Kidney (tissue), 14 donors: ENCODE measurements around the gene OSBPL2. TPM values are rescaled to one million over a fixed set of nuclear protein-coding genes. Genes with fewer than 3 reads are reported as not detected.

ENCODE experiments used
- DNase-seq, 5 donors: peaks; one replicate each; pipeline ENCODE4 v3.0.0-alpha.2; 2013 to 2020
- FAIRE-seq: peaks from 2 replicates; lab custom pipeline; 2012; peaks lifted over from hg19 to GRCh38; lab: Jason Lieb, UNC
- H3K27ac ChIP-seq, 2 donors: one replicate each; pipeline ENCODE4 v1.7.0; 2013; ENCODE audit warnings: low read depth in 2 of 2, low read length in 2 of 2, inconsistent platforms in 1 of 2
- H3K27me3 ChIP-seq: one replicate; pipeline ENCODE4 v1.7.1; 2013; ENCODE audit warnings: low read length, inconsistent platforms; ENCODE audit not compliant: control insufficient read depth, insufficient read depth
- H3K36me3 ChIP-seq, 3 donors: one replicate each; pipeline versions ENCODE4 v1.7.0 to v1.7.1; 2013; ENCODE audit warnings: low read length in 3 of 3, control low read depth in 1 of 3, inconsistent platforms in 1 of 3; ENCODE audit not compliant: insufficient read depth in 3 of 3, control insufficient read depth in 2 of 3
- H3K4me1 ChIP-seq, 3 donors: one replicate each; pipeline versions ENCODE4 v1.7.0 to v1.7.1; 2013; ENCODE audit warnings: low read length in 3 of 3, inconsistent platforms in 1 of 3, low read depth in 1 of 3; ENCODE audit not compliant: control insufficient read depth in 2 of 3, insufficient read depth in 2 of 3
- H3K4me3 ChIP-seq, 3 donors: one replicate each; pipeline versions ENCODE4 v1.7.0 to v1.8.1; 2013; ENCODE audit warnings: low read length in 3 of 3, control low read depth in 1 of 3, inconsistent platforms in 1 of 3
- H3K9ac ChIP-seq, 3 donors: one replicate each; pipeline versions ENCODE4 v1.7.0 to v1.7.1; 2013; ENCODE audit warnings: low read length in 3 of 3, control low read depth in 1 of 3, inconsistent platforms in 1 of 3
- H3K9me3 ChIP-seq, 3 donors: one replicate each; pipeline versions ENCODE4 v1.7.0 to v1.7.1; 2013; ENCODE audit warnings: low read length in 3 of 3, control low read depth in 1 of 3, inconsistent platforms in 1 of 3; ENCODE audit not compliant: control insufficient read depth in 2 of 3, insufficient read depth in 1 of 3
- intact Hi-C: fragments of 100-400 bp; cut with DNase I; formaldehyde crosslinking; loops from one replicate; pipeline ENCODE4 v1.11.1; 2022
- polyA plus RNA-seq: library from polyadenylated mRNA; stranded (reverse); fragments of 350-450 nt; fragmentation: Illumina TruSeq; extraction: RNeasy Lipid Tissue Mini Kit (QIAGEN cat#74804); gene quantifications from one replicate; pipeline ENCODE4 v1.2.3, GENCODE V29; 2014; ENCODE audit warnings: low read depth, low replicate concordance; ENCODE audit not compliant: insufficient read depth
- total RNA-seq: library from RNA; stranded (reverse); fragmentation: NEBNext Ultra II Directional; extraction: Animal tissue kit (Norgen Biotek cat#: 25700); gene quantifications from one replicate; pipeline ENCODE4 v1.2.1, GENCODE V29; 2021
- TF ChIP-seq, protein P1 (sequence below): IDR thresholded peaks from 3 replicates; pipeline ENCODE4 v1.5.1; 2012; ENCODE audit warnings: mild to moderate bottlenecking, moderate library complexity, borderline replicate concordance; ENCODE audit not compliant: insufficient read depth; ENCODE audit errors: extremely low read depth
- donor health status: control.
- donor health status: control.
- donor health status: control.
- donor health status: control.
- donor health status: control.
- donor health status: DM: yes; HTN: yes; CAD: no.
- donor health status: Normal renal cell carcinoma (clear cell type).

The OSBPL2 gene
- total and polyA plus RNA-seq, 2 donors from 2014 or later = 20.4 to 57.1 TPM

DNA sequence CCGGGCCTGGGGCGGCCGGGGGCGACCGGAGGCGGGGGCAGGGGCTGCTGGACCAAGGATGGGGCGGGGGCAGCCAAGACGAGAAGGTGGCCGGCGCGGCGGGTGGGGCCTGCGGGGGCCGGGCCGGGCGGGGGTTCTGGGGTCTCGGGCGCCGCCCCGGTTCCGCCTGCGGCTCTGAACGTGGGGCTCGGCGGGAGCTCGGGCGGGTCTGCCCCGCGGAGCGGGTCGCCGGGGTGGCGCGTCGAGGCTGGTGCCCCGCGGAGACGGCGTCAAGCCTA, 64.7 kb downstream of the OSBPL2 start:
- Histone ChIP-seq H3K27ac (peak overlapping the region in 1 of 2 donors; percentile 32), H3K4me3 (peak overlapping the region; percentile 42 to 82 (median 55)), H3K27me3 (no peaks in the 10 kb centered on the region), H3K4me1 (peaks cover 0 to 28% (median 21%) of the 10 kb centered on the region in 3 donors), H3K9me3 (no peaks in the 10 kb centered on the region), H3K9ac (peak overlapping the region in 2 of 3 donors; percentile 31 to 78), H3K36me3 (peaks cover 0 to 27% (median 3%) of the 10 kb centered on the region in 3 donors)
- TF ChIP-seq, protein P1, sequence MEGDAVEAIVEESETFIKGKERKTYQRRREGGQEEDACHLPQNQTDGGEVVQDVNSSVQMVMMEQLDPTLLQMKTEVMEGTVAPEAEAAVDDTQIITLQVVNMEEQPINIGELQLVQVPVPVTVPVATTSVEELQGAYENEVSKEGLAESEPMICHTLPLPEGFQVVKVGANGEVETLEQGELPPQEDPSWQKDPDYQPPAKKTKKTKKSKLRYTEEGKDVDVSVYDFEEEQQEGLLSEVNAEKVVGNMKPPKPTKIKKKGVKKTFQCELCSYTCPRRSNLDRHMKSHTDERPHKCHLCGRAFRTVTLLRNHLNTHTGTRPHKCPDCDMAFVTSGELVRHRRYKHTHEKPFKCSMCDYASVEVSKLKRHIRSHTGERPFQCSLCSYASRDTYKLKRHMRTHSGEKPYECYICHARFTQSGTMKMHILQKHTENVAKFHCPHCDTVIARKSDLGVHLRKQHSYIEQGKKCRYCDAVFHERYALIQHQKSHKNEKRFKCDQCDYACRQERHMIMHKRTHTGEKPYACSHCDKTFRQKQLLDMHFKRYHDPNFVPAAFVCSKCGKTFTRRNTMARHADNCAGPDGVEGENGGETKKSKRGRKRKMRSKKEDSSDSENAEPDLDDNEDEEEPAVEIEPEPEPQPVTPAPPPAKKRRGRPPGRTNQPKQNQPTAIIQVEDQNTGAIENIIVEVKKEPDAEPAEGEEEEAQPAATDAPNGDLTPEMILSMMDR = no peak
- FAIRE-seq (no peak), DNase-seq (no peak)
- intact Hi-C loops = loop anchor here (5.0 kb wide), 1 partner anchor 74 kb away; no protein-coding TSS in a partner anchor

DNA sequence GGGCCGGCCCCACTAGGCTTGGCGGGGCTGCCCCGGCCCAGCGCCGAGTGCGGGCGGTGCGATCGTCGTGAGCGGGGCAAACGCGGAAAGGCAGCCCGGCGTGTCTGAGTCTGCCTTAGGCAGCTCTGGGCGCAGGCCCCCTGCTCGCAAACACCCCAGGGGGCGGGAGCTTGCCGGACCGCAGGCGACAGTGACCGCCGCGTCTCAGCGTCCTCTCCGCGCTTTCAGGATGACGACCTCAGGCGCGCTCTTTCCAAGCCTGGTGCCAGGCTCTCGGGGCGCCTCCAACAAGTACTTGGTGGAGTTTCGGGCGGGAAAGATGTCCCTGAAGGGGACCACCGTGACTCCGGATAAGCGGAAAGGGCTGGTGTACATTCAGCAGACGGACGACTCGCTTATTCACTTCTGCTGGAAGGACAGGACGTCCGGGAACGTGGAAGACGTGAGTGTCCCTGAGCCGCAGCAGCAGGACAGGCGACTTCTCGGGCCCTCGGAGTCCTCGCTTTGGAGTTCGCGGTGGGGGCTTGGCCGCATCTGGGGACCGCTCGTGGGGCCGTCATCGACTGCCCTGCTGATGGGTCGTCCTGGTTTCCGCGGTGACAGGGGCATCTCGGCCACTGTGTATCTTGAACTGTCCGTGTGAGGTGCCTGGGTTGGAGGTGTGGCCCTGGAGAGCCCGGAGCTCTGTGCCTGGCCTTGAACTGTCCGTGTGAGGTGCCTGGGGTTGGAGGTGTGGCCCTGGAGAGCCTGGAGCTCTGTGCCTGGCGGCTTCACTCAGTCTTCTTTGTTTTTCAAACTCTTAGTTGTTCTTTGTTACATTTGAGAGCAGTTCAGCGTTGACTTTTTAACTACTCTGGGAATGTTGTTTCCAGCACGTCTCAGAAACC, 65.3 kb downstream of the OSBPL2 start:
- Histone ChIP-seq H3K27ac (peak overlapping the region in 1 of 2 donors; percentile 32), H3K4me3 (peak overlapping the region; percentile 42 to 82 (median 55)), H3K27me3 (no peaks in the 10 kb centered on the region), H3K36me3 (peaks cover 0 to 33% (median 7%) of the 10 kb centered on the region in 3 donors), H3K9ac (peak overlapping the region; percentile 28 to 78 (median 31)), H3K9me3 (no peaks in the 10 kb centered on the region), H3K4me1 (peaks cover 0 to 28% (median 21%) of the 10 kb centered on the region in 3 donors)
- DNase-seq = peak in 4 of 5 donors; percentile 11 to 83 (median 50)
- TF ChIP-seq, protein P1 = no peak
- intact Hi-C loops = loop anchor here (5.0 kb wide), 1 partner anchor 74 kb away; no protein-coding TSS in a partner anchor
- FAIRE-seq = no peak

DNA sequence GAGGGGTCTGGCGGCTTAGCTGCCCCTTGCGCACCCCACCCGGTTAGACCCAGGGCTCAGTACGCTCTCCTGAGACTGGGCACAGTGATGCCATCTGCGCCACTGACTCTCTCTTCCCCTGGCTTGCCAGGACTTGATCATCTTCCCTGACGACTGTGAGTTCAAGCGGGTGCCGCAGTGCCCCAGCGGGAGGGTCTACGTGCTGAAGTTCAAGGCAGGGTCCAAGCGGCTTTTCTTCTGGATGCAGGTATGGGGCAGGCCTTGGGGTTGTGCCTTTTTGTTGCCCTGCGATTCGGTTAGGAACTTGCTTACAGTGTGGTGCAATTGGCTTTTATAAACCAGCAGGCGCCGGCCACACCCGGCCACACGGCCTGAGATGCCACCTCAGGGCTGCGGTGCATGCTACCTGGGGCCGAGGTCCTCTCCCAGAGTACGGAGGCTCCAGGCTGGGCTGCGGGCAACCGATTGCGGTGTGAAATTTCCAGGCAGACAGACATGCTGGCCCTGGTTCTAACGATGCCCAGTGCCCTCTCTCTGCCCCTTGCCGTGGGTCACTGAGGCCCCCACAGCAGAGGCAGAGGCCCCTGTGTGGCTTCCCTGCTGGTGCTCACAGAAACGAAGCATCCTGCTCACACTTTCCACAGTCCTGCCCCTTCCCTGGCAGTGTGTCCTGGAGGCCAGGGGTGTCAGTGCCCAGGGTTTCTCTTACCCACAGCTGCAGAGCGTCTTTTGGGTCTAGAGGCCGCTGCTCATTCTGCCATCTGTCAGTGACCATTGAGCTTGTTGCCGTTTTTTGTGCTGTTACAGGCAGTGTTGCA, 66.2 kb downstream of the OSBPL2 start:
- peaks cover 0 to 38% (median 9%) of the 10 kb centered on the region in 3 donors for H3K36me3 ChIP-seq
- no peaks in the 10 kb centered on the region for H3K9me3 ChIP-seq
- H3K4me1 ChIP-seq = peaks cover 0 to 28% (median 21%) of the 10 kb centered on the region in 3 donors
- FAIRE-seq = no peak
- intact Hi-C loops = loop anchor here (5.0 kb wide), 1 partner anchor 73 kb away; no protein-coding TSS in a partner anchor
- H3K27me3 ChIP-seq = no peaks in the 10 kb centered on the region
- TF ChIP-seq, protein P1 = no peak
- H3K27ac ChIP-seq = no peak overlapping the region
- no peak overlapping the region for H3K9ac ChIP-seq
- peak overlapping the region in 2 of 3 donors; percentile 55 to 82 for H3K4me3 ChIP-seq
- DNase-seq = no peak
